ENCODE measurements around the gene CHGA.

DNA sequence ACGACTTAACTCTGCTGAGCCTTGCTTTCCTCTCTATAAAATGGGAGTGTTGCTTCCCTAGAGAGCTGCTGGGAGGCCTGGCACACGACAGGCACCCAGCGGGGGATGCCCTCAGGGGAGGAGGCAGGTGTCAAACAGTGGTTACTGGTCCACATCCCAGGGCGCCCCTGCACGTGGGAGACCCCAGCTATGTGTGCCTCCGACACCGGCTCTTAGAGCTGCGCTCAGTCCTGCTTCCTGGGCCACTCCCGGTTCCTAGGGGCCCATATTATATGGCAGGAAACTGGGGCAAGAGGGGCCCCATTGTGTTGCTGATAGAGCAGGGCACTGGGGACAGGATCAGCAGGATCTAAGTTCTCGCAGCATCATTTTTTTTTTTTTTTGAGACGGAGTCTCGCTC, 47.3 kb downstream of the CHGA start:
- no peak for TF ChIP-seq CTCF (IDR thresholded peaks at IDR 0.05)
- no peak for TF ChIP-seq ZFX (IDR thresholded peaks at IDR 0.05; ENCODE audit: borderline replicate concordance)
